GM18868 (cell line): ENCODE data around the gene FADS6.

ENCODE experiments used
- ATAC-seq: cut with Tn5 transposase; IDR thresholded peaks from one replicate; pipeline ENCODE4 v1.9.1; 2021; ENCODE audit warnings: mild to moderate bottlenecking, moderate library complexity; ENCODE audit not compliant: unreplicated experiment

FADS6 gene

DNA sequence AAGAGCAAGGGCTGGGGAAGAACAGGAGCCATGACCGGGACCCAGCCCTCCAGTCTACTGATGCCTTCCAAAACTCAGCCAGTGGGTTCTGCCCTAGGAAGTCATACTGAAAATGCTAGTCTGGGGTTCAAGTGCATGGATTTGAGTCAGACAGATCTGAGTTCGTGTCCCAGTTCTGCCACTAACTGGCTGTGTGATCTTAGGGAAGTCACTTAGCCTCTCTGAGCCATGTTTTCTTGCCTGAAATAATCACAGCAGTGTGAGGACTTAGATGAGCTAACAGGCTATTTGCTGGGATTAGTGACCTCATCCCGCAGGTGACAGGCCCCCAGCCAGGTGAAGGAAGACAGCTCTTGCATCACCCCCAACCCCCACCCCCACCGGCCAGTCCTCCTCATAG lies 38.1 kb downstream of the FADS6 start:
- no peak for ATAC-seq

- no peak for ATAC-seq
Measured at GRCh38 chr17:74854792-74855191, 38.6 kb downstream of the FADS6 start.

- ATAC-seq, result no peak
Measured at GRCh38 chr17:74853669-74854068, 39.8 kb downstream of the FADS6 start.

DNA sequence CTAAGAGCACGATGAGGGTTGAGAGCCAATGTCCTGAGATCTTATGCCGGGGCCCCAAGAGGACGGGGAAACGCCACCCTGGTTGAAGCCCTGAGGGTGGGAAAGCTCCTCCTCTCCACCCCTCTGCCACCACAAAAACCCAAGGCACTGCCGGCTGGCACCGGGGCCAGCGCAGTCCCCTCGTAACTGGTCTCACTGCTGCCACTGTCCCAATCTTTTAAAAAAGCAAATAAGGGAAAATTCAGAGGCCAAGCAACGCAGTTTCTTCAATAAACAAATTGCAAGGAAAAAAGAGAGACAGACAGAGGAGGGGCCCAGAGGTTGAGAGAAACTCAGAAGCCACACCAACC lies 40.4 kb downstream of the FADS6 start:
- ATAC-seq, result no peak

- no peak for ATAC-seq
Measured at GRCh38 chr17:74852237-74853047, 41.0 kb downstream of the FADS6 start.

GRCh38 chr17:74851612-74852236 lies 41.7 kb downstream of the FADS6 start:
- no peak for ATAC-seq

DNA sequence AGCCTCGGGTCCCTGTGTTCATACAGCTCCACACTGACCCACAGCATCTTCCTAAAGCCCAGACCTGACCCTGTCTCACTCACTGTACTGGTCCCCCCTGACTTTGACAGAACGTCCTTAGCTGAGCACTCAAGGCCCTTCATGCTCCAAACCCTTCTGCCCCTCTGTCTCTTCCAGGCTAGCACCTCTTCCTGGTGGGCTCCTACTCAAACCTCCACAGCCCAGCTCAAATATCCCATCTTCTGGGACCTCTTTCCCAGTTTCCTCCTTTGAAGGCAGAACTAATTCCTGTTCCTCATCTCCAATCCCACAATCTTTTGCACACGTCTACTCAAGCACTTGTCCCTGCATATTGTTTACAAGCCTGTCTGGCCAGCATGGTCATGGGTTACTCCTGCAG lies 42.5 kb downstream of the FADS6 start:
- ATAC-seq, result no peak

DNA sequence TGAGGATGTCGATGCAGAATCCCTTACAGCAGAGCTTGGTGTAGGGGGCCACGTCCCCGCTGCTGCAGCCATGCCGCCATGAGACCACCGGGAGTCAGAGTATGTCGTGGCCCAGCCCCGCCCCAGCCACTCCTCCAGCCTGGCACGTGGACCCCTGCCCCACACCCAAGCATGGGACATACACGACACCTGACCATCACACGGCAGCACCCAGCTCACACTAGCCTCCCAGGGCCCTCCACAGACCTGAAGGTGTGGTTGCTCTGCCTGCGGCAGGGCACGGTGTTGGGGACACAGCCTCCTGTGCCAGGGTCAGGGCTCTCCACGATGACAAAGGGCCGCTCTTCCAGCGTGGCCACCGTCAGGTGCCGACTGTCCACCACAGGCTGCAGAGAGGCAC lies 43.1 kb downstream of the FADS6 start:
- no peak for ATAC-seq

- no peak for ATAC-seq
Measured at GRCh38 chr17:74848656-74849399, 44.6 kb downstream of the FADS6 start.

DNA sequence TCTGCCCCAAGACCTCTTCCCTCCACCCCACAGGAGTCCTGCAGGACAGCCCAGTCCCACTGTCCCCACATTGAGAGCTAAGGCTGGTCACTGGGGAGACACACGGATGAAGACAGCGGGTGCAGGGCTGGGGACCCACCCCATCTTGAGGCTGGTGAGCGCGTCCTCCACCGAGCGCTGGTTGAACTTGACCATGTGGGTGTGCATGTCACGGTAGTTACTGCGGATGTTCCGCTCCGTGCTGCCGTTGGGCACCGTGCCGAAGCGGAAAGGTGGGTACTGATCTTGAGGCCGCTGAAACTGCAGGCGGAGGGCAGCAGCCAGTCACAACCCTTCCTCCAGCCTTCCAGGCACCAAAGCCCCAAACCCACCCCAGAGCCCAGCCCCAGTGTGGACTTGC lies 46.8 kb downstream of the FADS6 start:
- no peak for ATAC-seq

GRCh38 chr17:74843352-74843627 lies 50.1 kb downstream of the FADS6 start:
- ATAC-seq, result no peak

DNA sequence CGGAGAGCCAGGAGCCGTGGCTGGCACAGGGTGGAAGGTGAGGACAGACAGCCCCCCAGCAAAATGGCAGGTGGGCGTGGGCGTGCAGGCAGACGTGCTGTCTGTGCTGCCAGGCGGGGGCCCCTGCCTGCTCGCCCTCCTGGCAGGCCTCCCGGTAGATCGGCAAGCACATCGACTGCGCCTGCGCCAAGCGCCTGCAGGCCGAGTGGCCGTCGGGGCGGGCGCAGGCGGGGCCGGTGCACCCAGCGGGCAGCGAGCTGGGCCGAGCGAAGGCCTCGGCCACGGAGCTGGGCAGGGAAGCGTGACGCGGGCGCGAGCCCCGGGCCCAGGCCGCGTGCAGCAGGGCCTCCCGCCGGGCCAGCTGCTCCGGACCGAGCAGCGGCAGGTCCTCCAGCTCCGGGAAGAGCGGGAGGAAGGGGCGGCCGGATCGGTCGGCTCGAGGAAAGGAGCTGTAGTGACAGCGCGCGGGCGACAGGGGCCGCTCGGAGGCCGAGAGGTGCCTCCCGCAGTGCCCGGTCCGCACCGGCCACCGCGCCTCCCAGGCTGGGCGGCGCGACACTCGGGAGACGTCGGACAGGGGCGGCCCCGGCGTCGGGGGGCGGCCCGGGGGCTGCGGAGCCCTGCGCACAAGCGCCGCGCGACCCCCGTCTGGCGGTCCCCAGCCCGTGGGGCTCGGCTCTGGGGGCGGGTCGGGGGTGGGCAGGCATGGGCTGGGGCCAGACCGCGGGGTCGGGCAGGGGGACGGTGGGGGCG lies 50.7 kb downstream of the FADS6 start:
- no peak for ATAC-seq

DNA sequence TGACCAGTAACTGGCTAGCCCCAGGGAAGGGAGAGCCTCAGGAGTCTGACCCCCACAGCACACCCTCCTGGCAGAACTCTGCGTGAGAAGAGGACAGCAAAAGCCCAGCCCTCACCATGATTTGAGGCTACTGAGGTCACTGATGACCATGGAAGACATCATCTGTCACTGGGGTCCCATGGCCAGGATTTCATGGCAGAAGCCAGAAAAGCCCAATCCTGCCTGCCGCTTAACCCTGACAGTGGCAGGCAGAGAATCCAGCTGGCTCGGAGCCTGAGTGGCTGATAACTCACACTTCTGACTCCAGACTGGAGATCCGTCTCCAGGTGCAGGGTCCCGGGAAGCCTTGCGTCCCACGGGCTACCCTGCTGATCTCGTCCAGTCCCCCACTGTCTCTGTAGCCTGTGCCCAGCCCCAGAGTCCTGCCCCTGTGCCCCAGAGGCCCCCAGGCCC lies 51.3 kb downstream of the FADS6 start:
- ATAC-seq, result no peak

- ATAC-seq, result no peak
Measured at GRCh38 chr17:74840989-74841666, 52.3 kb downstream of the FADS6 start.

- ATAC-seq, result no peak
Measured at GRCh38 chr17:74839990-74840852, 53.2 kb downstream of the FADS6 start.

GRCh38 chr17:74838274-74838673 lies 55.2 kb downstream of the FADS6 start:
- ATAC-seq, result no peak

DNA sequence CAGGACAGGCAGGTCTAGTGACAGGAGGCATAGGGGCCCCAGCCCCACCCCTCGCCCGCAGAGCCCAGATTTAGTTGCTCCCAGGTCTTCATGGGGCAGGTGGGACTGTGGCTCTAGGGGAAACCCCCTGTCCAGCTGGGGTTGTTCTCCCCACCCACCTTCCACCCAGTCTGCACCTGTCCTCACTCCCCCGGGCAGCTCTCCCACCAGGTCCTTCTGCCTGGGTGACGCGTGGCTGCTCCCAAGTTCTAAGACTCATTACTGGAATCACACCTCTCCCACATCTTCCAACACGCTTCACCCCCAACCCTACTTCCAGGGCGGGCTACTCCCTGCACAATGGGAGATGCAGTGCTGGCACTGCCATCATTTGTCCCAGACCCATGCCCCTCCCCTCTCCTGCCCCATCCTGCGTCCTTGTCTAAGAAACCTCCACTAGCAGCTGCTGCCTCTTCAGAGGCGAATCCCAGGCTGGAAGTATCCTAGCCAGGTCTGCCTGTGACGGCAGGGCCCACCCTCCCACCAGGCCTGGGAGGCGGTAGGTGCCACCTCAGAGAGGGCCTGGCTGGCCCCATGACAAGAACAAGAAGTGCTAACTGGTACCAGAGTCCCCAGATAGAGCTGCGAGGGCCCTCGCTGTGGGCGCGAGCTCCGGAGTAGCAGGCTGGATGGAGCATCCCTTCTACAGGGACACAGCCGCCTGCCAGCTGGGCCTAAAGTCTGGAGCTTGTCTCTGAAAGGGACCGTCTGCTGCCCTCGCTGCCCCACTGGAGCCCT lies 56.6 kb downstream of the FADS6 start:
- no peak for ATAC-seq

DNA sequence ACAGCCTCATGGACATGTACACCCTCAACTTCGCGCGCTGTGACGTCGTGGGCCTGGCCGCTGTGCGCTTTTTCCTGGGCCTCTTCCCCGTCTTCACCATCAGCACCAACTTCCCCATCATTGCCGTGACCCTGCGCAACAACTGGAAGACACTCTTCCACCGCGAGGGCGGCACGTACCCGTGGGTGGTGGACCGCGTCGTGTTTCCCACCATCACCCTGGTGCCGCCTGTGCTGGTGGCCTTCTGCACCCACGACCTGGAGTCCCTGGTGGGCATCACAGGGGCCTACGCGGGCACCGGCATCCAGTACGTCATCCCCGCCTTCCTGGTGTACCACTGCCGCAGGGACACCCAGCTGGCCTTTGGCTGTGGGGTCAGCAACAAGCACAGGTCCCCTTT lies 57.2 kb downstream of the FADS6 start:
- ATAC-seq, result no peak
